Measurements from ENCODE around the gene ASAH2B. TPM values are rescaled to one million over a fixed set of nuclear protein-coding genes. Genes with fewer than 3 reads are reported as not detected.
A peak's percentile ranks its signal among the peaks of the same experiment; 100 is the strongest.
"Not testable (repeated sequence)": the region's sequence is repeated elsewhere in the genome, so short reads cannot be mapped to it uniquely, and the experiment has no call there.

The ASAH2B gene
- 6.8 TPM for total RNA-seq
- long read RNA-seq, full-length matches to known transcripts: 11 of 15 reads
- long read RNA-seq, partial matches to known transcripts: 2 of 15 reads
- long read RNA-seq, other reads (novel, unspliced or antisense): 2 of 15 reads

GRCh38 chr10:50739618-50740292 lies at the start of gene ASAH2B:
TSS of gene ASAH2B (plus strand) at chr10:50739936. CDS start at chr10:50745131, 5,195 bp downstream.
- peak; percentile 79 for DNase-seq
- Histone ChIP-seq H3K9me3 (replicated peaks) (no peaks in the 10 kb centered on the region), H3K27me3 (ENCODE audit: low read depth) (peaks cover under 1% of the 10 kb centered on the region), H3K4me1 (peaks cover 22% of the 10 kb centered on the region), H3K27ac (replicated peaks) (peak within 1 kb of the TSS; percentile 88), H3K4me3 (peak within 1 kb of the TSS; percentile 87), H3K36me3 (no peaks in the 10 kb centered on the region)
- TF ChIP-seq, protein P1, sequence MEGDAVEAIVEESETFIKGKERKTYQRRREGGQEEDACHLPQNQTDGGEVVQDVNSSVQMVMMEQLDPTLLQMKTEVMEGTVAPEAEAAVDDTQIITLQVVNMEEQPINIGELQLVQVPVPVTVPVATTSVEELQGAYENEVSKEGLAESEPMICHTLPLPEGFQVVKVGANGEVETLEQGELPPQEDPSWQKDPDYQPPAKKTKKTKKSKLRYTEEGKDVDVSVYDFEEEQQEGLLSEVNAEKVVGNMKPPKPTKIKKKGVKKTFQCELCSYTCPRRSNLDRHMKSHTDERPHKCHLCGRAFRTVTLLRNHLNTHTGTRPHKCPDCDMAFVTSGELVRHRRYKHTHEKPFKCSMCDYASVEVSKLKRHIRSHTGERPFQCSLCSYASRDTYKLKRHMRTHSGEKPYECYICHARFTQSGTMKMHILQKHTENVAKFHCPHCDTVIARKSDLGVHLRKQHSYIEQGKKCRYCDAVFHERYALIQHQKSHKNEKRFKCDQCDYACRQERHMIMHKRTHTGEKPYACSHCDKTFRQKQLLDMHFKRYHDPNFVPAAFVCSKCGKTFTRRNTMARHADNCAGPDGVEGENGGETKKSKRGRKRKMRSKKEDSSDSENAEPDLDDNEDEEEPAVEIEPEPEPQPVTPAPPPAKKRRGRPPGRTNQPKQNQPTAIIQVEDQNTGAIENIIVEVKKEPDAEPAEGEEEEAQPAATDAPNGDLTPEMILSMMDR (IDR thresholded peaks at IDR 0.05; ENCODE audit: borderline replicate concordance): no peak
- intact Hi-C loops (cut with micrococcal nuclease): no loop called here

DNA sequence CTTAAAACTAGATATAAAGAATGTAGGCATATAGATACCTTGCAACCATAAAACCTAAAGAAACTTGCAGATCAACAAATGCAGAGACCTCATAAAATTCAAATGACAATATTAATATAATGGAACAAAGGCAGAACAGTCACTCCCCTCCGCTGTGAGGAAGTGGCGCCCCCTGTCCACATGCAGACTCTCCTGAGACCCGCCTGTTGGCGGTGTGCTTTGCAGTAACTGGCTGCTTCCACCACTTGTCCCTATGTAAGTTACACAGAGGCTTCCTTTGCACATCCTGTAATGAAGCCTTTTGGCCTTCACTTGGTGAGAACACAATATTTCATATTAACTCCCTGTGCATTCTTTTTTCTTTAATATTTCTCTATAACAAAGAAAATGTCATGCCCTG lies 41.9 kb upstream of the ASAH2B start:
- H3K36me3 ChIP-seq; H3K9me3 ChIP-seq (replicated peaks); H3K4me3 ChIP-seq; intact Hi-C loops (cut with micrococcal nuclease); DNase-seq; H3K27me3 ChIP-seq (ENCODE audit: low read depth); H3K27ac ChIP-seq (replicated peaks); H3K4me1 ChIP-seq: not testable (repeated sequence)

DNA sequence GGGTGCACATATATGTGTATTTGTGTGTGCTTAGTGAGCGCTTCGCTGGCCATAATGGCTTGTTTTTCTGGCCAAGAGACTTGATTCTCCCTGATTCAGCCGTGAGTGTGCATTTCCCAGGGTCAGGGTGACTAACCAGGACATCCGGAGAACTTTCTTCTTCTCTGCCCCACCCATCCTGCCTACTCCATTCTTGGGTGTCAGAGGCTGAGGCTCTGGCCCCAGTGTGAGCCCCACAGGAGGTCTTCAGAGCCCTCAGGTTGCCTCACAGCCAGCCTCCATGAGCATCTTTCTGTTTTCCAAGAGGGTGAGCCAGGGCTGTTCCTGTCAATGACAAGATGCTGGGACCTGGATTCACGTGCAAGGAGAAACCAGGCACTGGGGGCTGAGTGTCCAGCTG lies 37.8 kb upstream of the ASAH2B start:
- DNase-seq; H3K27ac ChIP-seq (replicated peaks); intact Hi-C loops (cut with micrococcal nuclease); H3K4me3 ChIP-seq; H3K9me3 ChIP-seq (replicated peaks); H3K36me3 ChIP-seq; H3K27me3 ChIP-seq (ENCODE audit: low read depth); H3K4me1 ChIP-seq: not testable (repeated sequence)

DNA sequence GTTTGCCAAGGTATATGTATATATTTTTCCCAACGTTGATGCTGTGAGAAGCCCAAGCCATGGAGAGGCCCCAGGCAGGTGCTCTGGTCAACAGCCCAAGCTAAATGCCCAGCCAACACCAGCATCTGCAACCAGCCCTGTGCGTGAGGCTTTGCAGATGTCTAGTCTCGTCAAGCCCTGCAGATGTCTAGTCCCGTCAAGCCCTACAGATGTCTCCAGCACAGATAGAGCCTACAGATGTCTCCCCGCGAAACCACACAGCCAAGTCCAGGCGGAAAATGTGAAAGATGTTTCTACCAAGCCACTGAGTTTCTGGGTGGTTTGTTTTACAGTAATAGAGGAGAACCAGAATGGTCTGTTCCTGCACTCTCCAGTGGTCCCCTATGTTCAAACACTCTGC lies 36.7 kb upstream of the ASAH2B start:
- H3K9me3 ChIP-seq (replicated peaks); H3K4me3 ChIP-seq; H3K36me3 ChIP-seq; DNase-seq; H3K4me1 ChIP-seq; H3K27me3 ChIP-seq (ENCODE audit: low read depth); intact Hi-C loops (cut with micrococcal nuclease); H3K27ac ChIP-seq (replicated peaks): not testable (repeated sequence)

GRCh38 chr10:50704436-50705079 lies 35.2 kb upstream of the ASAH2B start:
- intact Hi-C loops (cut with micrococcal nuclease); H3K4me3 ChIP-seq; H3K27ac ChIP-seq (replicated peaks); H3K9me3 ChIP-seq (replicated peaks); H3K36me3 ChIP-seq; H3K27me3 ChIP-seq (ENCODE audit: low read depth); DNase-seq; H3K4me1 ChIP-seq: not testable (repeated sequence)

GRCh38 chr10:50706006-50706405 lies 33.7 kb upstream of the ASAH2B start:
- H3K4me3 ChIP-seq; H3K36me3 ChIP-seq; H3K27me3 ChIP-seq (ENCODE audit: low read depth); intact Hi-C loops (cut with micrococcal nuclease); H3K9me3 ChIP-seq (replicated peaks); DNase-seq; H3K27ac ChIP-seq (replicated peaks); H3K4me1 ChIP-seq: not testable (repeated sequence)

DNA sequence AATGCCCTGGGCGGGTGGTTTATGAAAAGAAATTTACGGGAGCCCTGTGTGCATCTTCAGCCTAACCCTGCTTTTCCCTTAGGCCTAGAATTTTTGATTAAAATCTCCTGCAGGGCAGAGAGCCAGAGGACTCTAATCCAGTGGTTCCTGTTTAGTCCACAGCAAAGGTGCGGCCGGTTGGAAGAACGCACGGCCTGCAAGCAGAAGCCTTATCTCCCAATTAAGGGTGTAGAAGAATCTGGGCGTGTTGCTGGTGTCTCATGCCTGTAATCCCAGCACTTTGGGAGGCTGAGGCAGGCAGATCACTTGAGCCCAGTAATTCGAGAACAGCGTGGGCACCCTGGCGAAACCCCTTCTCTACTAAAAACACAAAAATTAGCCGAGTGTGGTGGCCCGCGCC lies 29.5 kb upstream of the ASAH2B start:
- H3K4me3 ChIP-seq; intact Hi-C loops (cut with micrococcal nuclease); H3K27me3 ChIP-seq (ENCODE audit: low read depth); H3K27ac ChIP-seq (replicated peaks); DNase-seq; H3K9me3 ChIP-seq (replicated peaks); H3K4me1 ChIP-seq; H3K36me3 ChIP-seq: not testable (repeated sequence)

GRCh38 chr10:50723812-50724211 lies 15.9 kb upstream of the ASAH2B start:
- intact Hi-C loops (cut with micrococcal nuclease); H3K27ac ChIP-seq (replicated peaks); DNase-seq; H3K4me1 ChIP-seq; H3K9me3 ChIP-seq (replicated peaks); H3K36me3 ChIP-seq; H3K4me3 ChIP-seq: not testable (repeated sequence)
- peaks cover 50% of the 10 kb centered on the region for H3K27me3 ChIP-seq (ENCODE audit: low read depth)

GRCh38 chr10:50728112-50728511 lies 11.6 kb upstream of the ASAH2B start:
- H3K4me3 ChIP-seq; H3K4me1 ChIP-seq; H3K9me3 ChIP-seq (replicated peaks); H3K27ac ChIP-seq (replicated peaks); DNase-seq; intact Hi-C loops (cut with micrococcal nuclease); H3K36me3 ChIP-seq: not testable (repeated sequence)
- peaks cover 76% of the 10 kb centered on the region for H3K27me3 ChIP-seq (ENCODE audit: low read depth)

- H3K4me3 ChIP-seq: peak overlapping the region; percentile 87
- H3K9me3 ChIP-seq (replicated peaks); DNase-seq; H3K36me3 ChIP-seq; H3K27me3 ChIP-seq (ENCODE audit: low read depth); intact Hi-C loops (cut with micrococcal nuclease): not testable (repeated sequence)
- peaks cover 22% of the 10 kb centered on the region for H3K4me1 ChIP-seq
- H3K27ac ChIP-seq (replicated peaks): peak overlapping the region; percentile 88
Observed at GRCh38 chr10:50738987-50739617, 634 bp upstream of the ASAH2B start.

Data from left ventricle myocardium inferior (tissue), 1 donor.